Measurements from ENCODE around the gene CGNL1. TPM values are rescaled to one million over a fixed set of nuclear protein-coding genes. Genes with fewer than 3 reads are reported as not detected.

CGNL1 gene
- total RNA-seq, 1 experiment from 2014 or later: 34.6 TPM

DNA sequence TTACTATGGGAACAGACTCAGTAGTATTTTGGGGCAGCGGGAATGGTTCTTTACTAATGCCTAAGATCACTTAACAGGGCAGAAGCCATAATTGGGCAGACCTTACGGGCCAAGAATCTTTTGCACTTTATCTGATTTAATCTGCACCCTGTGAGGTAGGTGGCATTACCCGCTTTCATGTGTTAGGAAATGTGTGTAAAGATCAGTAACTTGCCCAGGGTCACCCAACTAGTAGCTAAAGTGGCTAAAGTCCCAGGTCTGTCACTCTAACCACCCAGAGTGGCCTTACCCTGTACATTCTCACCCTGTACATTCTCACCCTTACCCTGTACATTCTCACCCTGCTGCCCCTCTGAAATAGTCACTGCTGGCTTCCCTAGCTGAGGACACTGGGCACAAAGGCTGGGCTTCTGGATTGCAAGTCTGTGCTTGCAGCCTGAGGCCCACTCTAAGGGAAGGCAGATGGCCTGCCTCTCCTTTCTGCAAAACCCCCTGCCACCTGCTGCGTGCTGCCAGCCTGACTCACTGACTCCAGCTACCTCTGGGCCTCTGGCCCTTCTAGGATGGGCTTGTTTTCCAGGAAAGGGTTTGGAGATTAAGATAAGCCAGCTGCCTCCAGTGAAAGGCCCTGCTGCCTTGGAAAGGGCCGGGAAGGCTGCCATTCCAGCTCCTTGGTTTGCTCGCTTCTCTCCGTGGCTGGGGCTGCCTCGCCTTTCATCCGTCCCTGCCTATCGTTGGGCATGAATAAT, 177.9 kb downstream of the CGNL1 start:
- Histone ChIP-seq H3K4me1 (ENCODE audit: insufficient read depth, low read length) (peaks cover 6% of the 10 kb centered on the region; the same call in 1 of the 2 replicates), H2BK12ac (ENCODE audit: insufficient read length, low read depth, low read length) (no peak overlapping the region), H4K20me1 (ENCODE audit: control insufficient read depth, insufficient read depth, insufficient read length) (no peaks in the 10 kb centered on the region), H3K23me2 (ENCODE audit: insufficient read length, low read depth, low read length, poor library complexity, severe bottlenecking) (no peaks in the 10 kb centered on the region), H3K4me2 (ENCODE audit: insufficient read depth, insufficient read length, low read length) (no peak overlapping the region), H3K9me3 (ENCODE audit: control insufficient read depth, low read depth, low read length) (no peaks in the 10 kb centered on the region), H2AK5ac (ENCODE audit: insufficient read length, low read length) (no peak overlapping the region), H4K8ac (replicated peaks; ENCODE audit: insufficient read length, low read depth, low read length) (no peak overlapping the region), H2BK15ac (ENCODE audit: low read depth, low read length) (no peak overlapping the region), H2AFZ (ENCODE audit: low read length) (no peak overlapping the region), H3K79me1 (ENCODE audit: insufficient read depth, low read depth, low read length, poor library complexity, severe bottlenecking) (no peaks in the 10 kb centered on the region), H3K4ac (ENCODE audit: low read depth, low read length) (no peak overlapping the region), H3K18ac (ENCODE audit: insufficient read length, low read depth, low read length) (no peak overlapping the region), H3K9ac (ENCODE audit: extremely low read depth, insufficient read length, low read length) (no peak overlapping the region), H3T11ph (ENCODE audit: low read length) (no peak overlapping the region), H3K27me3 (ENCODE audit: insufficient read depth, low read length) (no peaks in the 10 kb centered on the region), H2BK120ac (ENCODE audit: low read depth, low read length, poor library complexity, severe bottlenecking) (no peak overlapping the region), H2BK5ac (ENCODE audit: insufficient read length, low read length) (no peak overlapping the region), H2BK20ac (ENCODE audit: low read depth, low read length, poor library complexity, severe bottlenecking) (no peak overlapping the region), H3K27ac (ENCODE audit: insufficient read length, low read depth, low read length) (no peak overlapping the region), H3K56ac (ENCODE audit: insufficient read length, low read depth, low read length) (no peak overlapping the region), H4K5ac (ENCODE audit: insufficient read length, low read depth, low read length) (no peak overlapping the region), H3K23ac (ENCODE audit: insufficient read length, low read depth, low read length) (no peak overlapping the region), H3K79me2 (ENCODE audit: insufficient read depth, low read length) (no peaks in the 10 kb centered on the region), H4K91ac (ENCODE audit: insufficient read length, low read depth, low read length) (no peak overlapping the region), H3K14ac (ENCODE audit: insufficient read depth, low read length) (no peak overlapping the region)
- no CpG with 5 or more reads among the region's 10 CpGs for WGBS (ENCODE audit: extremely low coverage, insufficient read length, low lambda C conversion rate)
- Mint-ChIP-seq H3K27ac (peak overlapping the region in 2 of 3 experiments; percentile 63 to 77; a peak in 3 of 7 replicates), H3K27me3 (ENCODE audit: low read depth) (no peaks in the 10 kb centered on the region), H3K9me3 (no peaks in the 10 kb centered on the region; a peak in 1 of 5 replicates), H3K36me3 (ENCODE audit: insufficient read depth in 1 of 3, low read depth in 3 of 3) (peaks cover 4 to 17% (median 15%) of the 10 kb centered on the region in 3 experiments; a peak in 6 of 7 replicates), H3K4me3 (no peak overlapping the region), H3K4me1 (peaks cover 37 to 44% of the 10 kb centered on the region in 2 experiments)
- DNase-seq: no peak
- TF ChIP-seq, protein P1, sequence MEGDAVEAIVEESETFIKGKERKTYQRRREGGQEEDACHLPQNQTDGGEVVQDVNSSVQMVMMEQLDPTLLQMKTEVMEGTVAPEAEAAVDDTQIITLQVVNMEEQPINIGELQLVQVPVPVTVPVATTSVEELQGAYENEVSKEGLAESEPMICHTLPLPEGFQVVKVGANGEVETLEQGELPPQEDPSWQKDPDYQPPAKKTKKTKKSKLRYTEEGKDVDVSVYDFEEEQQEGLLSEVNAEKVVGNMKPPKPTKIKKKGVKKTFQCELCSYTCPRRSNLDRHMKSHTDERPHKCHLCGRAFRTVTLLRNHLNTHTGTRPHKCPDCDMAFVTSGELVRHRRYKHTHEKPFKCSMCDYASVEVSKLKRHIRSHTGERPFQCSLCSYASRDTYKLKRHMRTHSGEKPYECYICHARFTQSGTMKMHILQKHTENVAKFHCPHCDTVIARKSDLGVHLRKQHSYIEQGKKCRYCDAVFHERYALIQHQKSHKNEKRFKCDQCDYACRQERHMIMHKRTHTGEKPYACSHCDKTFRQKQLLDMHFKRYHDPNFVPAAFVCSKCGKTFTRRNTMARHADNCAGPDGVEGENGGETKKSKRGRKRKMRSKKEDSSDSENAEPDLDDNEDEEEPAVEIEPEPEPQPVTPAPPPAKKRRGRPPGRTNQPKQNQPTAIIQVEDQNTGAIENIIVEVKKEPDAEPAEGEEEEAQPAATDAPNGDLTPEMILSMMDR (conservative IDR thresholded peaks at IDR 0.05): no peak
